C4-2B (cell line): ENCODE results near the gene BLZF1.
"Not testable (repeated sequence)": the region's sequence is repeated elsewhere in the genome, so short reads cannot be mapped to it uniquely, and the experiment has no call there.

Experiments used
- H3K27ac ChIP-seq: fragments of 450-650 bp; 2 replicates; pipeline ENCODE4 v1.5.1; 2017
- ZFX ChIP-seq: fragments of 450-650 bp; IDR thresholded peaks from 2 replicates; pipeline ENCODE4 v1.6.1; 2017
- TF ChIP-seq, protein P1 (sequence below): fragments of 450-650 bp; conservative IDR thresholded peaks from 2 replicates; pipeline ENCODE4 v1.5.1; 2017; ENCODE audit warnings: mild to moderate bottlenecking

The BLZF1 gene

DNA sequence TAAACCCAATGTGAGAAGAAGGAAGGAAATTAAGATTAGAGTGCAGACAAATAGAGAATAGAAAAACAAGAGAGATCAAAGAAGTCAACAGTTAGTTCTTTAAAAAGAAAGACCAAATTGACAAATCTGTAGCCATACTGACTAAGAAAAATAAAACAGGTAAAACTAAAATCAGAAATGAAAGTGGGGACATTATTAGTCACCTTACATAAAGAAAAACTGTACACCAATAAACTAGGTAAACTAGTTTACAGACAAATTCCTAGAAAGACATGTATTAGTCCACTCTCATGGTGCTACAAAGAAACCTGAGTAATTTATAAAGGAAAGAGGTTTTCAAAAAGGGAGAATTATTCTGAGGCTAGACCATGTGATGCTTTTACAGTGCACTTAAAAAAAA lies 22.3 kb downstream of the BLZF1 start:
- H3K27ac ChIP-seq = no peak overlapping the region
- no peak for TF ChIP-seq ZFX
- TF ChIP-seq, protein P1, sequence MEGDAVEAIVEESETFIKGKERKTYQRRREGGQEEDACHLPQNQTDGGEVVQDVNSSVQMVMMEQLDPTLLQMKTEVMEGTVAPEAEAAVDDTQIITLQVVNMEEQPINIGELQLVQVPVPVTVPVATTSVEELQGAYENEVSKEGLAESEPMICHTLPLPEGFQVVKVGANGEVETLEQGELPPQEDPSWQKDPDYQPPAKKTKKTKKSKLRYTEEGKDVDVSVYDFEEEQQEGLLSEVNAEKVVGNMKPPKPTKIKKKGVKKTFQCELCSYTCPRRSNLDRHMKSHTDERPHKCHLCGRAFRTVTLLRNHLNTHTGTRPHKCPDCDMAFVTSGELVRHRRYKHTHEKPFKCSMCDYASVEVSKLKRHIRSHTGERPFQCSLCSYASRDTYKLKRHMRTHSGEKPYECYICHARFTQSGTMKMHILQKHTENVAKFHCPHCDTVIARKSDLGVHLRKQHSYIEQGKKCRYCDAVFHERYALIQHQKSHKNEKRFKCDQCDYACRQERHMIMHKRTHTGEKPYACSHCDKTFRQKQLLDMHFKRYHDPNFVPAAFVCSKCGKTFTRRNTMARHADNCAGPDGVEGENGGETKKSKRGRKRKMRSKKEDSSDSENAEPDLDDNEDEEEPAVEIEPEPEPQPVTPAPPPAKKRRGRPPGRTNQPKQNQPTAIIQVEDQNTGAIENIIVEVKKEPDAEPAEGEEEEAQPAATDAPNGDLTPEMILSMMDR = no peak

DNA sequence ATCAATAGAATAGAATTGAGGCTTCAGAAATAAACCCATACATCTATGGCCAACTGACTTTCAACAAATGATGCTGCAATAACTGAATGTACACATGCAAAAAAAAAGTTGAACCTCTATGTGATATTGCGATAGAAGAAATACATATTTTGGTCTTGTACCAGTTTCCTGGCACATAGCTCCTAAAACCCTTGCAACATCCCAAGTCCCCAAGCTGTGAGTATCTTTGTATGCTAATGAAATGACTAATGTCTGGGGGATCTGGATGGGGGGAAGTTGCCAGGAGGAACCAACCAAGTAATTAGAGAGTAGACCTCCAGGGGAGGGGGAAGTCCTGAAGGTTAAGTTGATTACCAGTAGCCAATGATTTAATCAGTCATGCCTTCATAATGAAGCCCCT lies 24.4 kb downstream of the BLZF1 start:
- TF ChIP-seq, protein P1 = no peak
- TF ChIP-seq ZFX = no peak
- H3K27ac ChIP-seq = no peak overlapping the region

DNA sequence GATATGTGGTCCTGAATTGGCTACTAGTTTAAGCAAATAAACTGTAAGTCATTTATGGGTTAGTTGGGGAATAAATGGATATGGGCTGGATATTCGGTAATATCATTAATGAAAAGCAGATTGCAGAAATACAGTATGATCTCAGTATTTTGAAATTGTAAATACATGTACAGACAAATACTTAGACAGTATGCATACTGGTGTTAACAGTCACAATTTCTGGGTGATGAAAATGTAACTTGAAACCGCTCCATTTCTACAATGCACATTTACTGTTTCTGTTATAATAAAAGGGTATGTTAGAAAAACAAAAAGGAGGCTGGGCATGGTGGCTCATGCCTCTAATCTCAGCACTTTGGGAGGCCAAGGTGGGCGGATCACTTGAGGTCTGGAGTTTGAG lies 28.0 kb downstream of the BLZF1 start:
- no peak overlapping the region for H3K27ac ChIP-seq
- no peak for TF ChIP-seq ZFX
- TF ChIP-seq, protein P1 = no peak

DNA sequence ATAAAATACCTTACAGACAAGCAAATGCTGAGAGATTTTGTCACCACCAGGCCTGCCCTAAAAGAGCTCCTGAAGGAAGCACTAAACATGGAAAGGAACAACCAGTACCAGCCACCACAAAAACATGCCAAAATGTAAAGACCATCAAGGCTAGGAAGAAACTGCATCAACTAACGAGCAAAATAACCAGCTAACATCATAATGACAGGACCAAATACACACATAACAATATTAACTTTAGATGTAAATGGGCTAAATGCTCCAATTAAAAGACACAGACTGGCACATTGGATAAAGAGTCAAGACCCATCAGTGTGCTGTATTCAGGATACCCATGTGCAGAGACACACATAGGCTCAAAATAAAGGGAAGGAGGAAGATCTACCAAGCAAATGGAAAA lies 34.6 kb downstream of the BLZF1 start:
- H3K27ac ChIP-seq = not testable (repeated sequence)

DNA sequence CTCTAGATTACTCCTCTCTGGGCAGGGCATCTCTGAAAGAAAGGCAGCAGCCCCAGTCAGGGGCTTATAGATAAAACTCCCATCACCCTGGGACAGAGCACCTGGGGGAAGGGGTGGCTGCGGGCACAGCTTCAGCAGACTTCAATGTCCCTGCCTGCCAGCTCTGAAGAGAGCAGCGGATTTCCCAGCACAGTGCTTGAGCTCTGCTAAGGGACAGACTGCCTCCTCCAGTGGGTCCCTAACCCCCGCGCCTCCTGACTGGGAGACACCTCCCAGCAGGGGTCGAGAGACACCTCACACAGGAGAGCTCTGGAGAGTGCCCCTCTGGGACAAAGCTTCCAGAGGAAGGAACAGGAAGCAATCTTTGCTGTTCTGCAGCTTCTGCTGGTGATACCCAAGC lies 40.3 kb downstream of the BLZF1 start:
- not testable (repeated sequence) for H3K27ac ChIP-seq

DNA sequence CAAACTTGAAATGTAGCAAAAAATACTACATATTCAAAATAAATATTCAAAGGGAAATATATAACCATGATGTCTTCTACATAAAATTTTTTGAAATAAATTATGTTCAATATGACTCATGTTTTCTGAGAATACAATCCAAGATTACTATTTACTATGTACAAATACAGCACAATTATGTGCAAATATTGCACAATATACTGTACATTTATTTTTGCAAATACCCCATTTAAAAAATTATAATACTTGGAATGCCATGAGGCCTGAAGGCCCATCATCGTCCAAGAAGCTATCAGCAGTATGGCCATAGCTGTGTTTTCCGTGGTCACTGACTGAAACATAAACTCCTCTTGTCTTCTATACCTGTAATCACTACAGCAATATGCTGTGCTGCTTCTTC lies 47.0 kb downstream of the BLZF1 start:
- no peak overlapping the region for H3K27ac ChIP-seq
- TF ChIP-seq, protein P1 = no peak
- TF ChIP-seq ZFX = no peak

DNA sequence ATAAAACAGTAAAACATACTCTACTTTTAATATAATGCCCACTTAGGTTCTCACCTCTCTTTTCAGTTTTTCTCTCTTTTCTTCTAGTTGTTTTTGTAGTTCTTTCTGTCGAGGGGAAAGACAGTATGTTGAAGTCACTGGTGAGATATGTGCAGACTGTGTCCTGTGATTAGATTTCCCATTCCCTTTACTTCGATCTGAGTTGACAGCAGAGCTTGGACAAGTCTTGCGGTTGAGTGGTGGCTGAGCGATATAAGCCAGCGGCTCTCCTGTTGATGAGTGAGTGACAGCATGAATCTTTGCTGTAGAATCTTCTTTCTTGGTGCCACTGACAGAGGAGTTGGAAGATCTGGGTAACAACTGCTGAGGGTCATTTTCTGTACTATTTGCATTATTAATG lies 53.3 kb downstream of the BLZF1 start:
- TF ChIP-seq, protein P1 = no peak
- TF ChIP-seq ZFX = no peak
- H3K27ac ChIP-seq = no peak overlapping the region

DNA sequence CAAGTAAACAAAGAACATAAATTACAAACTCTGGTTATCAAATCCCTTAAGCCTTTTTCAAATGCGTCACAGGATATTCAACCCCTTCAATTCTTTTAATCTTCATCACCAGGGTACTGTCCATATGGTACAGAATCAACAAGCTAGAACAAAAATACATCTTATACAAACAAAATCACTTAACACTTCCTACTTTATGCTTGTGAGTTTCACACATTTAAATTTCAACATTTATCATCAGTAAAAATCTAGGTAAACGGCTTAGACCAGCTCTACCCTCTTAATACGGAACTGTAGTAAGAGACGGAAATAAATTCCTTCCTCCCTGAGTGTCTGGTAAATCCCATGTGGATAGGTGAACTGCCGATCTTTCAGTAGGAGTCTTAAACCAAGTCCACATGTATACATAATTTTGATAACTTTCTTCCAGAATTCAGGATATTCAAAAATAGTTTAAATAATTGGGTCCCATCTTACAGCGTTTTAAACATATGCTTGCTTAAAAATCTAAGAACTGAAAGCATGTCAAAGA lies 58.2 kb downstream of the BLZF1 start:
- no peak overlapping the region for H3K27ac ChIP-seq
- TF ChIP-seq, protein P1 = no peak
- TF ChIP-seq ZFX = no peak
